T-helper 2 cell treated with Interferon-gamma antibody and Interleukin-4, amounts not matched to agents 100 ng/mL and 5 ng/mL, for 36 hours (primary cell): Measurements from ENCODE around the gene HOXC9. TPM values are rescaled to one million over a fixed set of nuclear protein-coding genes. Genes with fewer than 3 reads are reported as not detected.

Source experiments
- intact Hi-C: fragments of 100-400 bp; cut with micrococcal nuclease; formaldehyde crosslinking; loops from one replicate; pipeline ENCODE4 v1.15.1; 2023
- total RNA-seq: library from RNA; stranded (reverse); gene quantifications from 2 replicates; pipeline ENCODE4 v1.2.3, GENCODE V29; 2022

The HOXC9 gene
- total RNA-seq, 1 donor from 2014 or later: not detected

DNA sequence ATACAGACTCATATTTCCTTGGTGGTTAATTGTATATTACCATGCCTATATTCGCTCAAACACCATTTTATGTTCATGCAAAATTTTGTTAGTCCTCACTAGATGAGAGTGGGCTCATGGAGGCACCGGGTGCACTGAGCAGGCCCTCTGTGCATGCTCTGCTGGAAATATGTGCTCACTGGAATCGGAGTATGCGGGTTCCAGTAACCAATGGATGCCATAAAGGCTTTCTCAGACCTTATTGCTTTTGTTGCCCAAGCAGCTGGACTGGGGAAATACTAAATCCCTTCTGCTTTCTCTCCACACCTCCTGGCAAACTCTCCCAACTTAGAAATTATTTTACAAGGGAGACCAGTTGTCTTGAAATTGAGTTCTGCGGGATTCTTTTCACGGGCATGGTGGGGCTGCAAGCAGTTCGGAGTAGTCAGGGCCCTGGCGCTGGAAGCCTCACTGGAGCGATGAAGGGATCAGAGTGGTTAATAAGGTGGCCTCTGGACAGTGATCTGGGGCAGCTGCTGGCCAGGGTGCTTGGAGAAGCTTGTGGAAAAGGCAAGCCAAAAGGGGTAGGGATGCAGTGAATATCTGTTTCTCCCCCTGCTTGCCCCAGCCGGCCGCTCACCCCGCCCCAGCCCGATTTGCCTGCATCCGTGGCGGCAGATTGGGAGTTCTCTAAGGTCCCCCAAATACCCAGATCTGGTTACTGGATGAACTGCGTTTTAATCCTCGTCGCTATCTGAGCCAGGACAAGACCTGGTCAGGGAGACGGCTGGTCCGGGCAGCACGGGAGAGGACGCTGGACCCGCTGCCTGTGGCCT is 20.8 kb downstream of the HOXC9 start:
- intact Hi-C loops: no loop called here

DNA sequence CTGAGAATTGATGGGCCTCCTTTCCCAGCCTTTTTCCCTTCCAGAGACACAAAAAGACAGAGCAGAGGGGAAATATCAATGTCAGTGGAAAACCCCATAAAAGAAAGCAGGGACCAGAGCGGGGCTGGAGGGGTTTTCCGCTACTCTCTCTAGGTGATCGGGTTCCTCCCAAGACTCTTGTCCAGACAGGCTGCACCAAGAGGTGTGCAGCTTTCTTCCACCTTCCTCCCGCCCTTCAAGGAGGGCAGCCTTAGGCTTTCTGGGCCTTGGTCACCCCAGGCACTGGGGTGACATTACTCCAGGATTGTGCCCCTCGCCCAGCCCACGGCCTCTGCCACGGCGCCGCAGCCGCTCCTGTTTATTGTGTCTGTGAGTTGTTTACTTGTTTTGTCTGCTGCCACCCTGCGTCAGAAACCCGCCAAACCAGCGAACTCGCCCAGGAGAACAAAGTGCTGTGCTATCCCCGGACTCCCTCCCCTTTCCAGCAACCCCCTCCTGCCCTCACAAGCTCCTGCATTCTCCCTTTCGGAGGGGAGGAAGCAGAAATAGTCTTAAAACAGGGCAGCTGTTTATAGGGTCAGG is 21.6 kb downstream of the HOXC9 start:
- intact Hi-C loops: no loop called here

DNA sequence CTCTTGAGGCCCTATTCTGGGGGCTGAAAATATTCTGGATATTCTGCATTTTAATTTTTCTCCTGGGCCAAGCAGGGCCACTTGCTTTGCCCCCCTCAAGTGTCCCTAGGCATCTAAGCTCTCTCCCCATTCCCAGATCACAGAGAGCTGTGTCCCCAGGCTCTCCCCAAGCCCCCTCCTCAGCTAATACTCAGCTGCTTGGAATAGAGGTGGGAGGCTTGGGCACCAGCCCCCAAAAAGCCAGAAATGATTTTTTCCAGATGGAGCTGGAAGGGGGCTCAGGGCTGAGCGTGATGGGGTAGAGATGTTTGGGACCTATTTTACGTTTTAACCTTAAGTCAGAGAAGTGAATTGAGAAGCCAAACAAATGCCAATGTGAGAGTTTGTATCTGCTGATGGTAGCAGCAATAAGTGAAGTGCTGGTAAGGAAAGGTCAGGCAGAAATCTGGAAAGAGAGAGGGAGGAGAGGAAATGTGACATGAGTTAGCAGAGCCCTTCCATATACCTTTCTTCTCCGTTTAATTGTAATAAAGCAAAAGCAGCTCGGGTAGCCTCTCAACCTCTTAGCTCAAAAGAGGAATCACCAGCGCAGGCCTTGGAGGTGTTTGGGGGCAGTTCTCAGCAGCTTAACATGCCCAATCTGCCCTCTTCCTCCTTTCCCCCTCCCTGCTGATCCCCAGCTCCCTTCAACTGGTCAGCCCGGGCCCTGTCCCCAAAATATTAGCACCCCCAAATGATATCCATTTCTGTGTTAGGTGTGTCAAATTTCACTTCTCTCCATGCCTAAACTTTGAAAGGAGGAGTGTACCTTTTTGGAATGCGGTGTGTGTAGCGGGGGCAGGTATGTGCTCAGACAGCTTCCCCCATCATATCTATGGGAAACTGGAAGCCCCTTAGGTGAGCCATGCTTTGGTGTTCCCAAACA is 23.3 kb downstream of the HOXC9 start:
- intact Hi-C loops: no loop called here

DNA sequence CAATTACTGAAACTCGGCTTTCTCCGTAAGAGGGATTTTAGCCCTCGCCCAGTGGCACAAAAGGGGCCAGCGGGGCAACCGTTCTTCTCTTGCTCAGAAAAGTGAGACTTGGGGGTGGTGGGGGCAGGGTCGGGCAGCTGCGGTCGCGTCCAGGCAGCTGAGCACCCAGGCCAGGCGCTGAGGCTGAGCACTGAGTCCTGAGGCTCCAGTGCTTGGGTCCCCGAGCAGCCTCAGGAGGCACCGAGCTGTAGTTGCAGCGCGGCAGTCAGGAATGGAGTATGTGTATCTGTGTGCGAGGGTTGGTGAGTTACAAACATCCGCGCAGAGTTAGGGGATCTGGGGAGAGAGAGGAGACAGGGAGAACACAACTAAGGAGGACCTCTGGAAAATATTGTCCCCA is 24.2 kb downstream of the HOXC9 start:
- intact Hi-C loops: no loop called here

DNA sequence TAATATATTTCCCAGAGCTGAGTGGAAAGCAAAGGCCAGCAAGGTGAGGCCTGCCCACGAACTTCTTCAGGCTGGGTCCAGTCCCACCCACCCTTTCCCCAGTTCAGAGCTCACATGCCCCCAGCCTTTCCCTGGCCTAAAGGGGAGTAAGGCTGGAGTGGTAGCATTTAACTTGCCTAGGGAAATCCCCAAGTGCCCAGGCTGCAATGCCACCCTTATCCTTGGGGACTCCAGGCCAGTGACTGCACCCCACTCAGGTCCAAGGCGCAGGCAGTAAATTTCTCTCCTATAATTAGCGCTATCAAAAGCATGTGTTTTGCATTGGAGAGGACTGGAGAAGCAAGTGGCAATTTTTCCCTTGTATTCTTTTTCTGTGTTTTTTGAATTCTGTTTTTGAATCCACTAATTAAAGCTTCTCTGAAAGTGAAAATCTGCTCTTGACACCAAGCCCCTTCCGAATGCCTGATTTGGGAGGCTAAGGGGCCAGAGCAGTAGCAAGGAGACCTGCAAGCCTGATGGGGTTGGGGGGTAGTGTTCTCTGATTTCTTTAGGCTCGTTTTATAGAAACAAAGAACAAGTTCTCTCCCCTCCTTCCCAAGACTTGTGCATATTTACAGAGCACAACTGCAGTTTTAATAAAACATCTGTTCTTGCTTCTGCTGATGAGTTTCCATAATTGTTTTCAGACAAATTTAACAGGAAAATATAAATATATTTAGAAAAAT is 24.8 kb downstream of the HOXC9 start:
- intact Hi-C loops: no loop called here

DNA sequence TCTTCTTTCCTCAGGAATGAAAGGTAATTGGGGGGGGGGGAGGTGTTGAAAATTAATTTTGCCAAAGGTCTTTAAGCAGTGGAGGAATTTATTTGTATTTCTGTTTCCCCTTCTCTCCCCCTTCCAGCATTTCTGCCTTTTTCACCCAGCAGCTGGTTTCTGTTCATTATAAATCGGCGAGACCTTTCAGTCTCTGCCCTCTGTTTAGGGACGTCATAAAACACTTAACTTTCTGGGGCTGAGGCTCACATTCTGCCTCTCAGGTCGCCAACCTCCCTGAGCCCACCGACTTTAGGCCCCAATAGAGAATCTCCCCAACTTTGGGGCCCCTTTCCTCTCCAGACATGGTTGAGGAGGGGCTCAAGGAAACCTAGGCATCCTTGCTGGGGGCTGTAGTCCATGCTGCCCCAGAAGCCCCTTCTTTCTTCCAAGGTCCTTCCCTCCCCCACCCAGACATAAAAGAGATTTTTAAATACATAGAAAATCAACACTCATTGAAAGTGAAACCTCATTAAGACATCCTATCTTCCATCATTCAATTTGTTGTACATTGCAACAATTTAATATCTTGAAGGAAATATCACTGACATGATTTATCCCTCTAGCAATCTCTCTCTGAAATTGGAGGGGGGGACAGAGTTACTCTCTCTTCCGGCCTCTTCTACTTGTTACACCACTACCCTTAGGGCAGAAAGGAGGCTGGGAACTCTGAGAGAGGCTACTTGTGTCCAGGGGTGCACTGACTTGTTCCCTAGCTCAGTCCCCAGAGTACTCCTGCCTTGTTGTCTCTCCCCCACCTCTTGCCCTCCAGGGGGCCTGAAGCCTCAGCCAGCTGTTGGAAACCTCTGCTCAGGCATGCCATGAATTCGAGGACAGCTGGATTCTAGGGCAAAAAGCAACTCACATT is 25.8 kb downstream of the HOXC9 start:
- intact Hi-C loops: no loop called here

DNA sequence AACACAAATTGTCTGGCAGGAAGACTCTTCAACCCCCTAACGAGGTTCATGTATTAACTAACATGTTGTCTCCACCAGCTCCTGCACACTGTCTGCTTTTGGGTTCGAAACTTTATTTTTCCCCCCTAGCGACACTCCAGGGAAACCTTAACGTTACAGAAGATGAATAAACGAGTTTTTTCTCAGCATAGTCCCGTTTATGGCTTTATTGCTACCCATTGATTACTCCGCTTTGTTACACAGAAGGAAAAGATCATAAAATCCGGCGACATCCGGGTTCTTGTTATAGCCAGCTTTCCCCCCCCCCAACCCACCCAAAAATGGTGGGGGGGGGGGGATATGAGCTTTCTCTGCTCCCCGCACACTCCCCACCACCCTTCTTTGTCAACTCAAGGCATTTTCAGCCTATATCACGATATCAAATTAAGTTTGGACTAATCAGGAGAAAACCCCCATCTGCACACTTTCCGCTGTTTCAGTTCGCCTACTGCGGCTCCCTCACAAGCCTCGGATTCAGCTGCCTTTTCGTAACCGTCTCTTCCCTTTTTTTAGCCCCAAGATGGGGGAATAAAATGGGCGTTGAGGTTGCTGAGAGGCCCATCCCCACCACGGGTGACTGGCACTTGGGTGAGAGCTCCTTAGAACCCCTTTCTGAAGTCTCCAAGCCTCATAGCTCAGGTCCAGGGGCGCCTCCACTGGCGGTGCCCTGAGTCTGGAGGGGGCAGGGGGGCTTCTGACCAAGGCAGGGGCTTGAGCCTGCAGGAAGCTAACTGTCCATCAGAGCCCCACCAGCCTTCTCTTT is 26.9 kb downstream of the HOXC9 start:
- intact Hi-C loops: no loop called here

DNA sequence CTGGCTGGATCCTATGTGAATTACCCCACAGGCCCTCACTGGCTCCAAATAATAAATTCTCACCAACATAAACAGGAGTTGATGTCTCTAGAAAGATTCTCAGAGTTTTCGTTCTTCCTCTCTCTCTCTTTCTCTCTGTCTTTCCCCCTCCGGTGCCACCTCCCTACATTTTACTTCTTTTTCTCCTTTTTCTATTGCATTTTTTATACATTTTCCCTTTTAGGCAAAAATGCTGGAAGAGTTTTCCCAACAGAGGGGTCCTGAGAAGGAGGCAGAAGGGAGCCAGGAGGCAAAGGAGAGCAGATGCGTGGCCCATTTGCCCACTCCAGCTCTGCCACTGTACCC is 27.5 kb downstream of the HOXC9 start:
- intact Hi-C loops: no loop called here

DNA sequence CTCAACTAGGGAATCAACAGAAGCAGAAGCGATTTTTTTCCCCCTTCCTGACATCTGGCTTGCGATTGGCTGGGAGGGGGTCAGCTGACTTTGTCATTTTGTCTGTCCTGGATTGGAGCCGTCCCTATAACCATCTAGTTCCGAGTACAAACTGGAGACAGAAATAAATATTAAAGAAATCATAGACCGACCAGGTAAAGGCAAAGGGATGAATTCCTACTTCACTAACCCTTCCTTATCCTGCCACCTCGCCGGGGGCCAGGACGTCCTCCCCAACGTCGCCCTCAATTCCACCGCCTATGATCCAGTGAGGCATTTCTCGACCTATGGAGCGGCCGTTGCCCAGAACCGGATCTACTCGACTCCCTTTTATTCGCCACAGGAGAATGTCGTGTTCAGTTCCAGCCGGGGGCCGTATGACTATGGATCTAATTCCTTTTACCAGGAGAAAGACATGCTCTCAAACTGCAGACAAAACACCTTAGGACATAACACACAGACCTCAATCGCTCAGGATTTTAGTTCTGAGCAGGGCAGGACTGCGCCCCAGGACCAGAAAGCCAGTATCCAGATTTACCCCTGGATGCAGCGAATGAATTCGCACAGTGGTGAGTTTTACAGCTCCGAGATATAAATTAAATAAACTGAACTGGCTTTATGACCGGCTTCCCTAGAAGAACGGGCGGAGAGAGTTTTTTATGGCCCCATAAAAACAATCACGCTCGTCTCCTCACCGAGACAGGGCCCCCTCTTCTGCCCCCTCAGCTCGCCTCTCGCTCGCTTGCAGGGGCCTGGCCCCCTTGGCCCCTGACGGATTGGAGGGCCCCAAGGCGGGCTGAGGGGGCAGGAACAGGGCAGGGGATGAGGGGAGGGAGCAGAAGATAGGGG is 28.6 kb downstream of the HOXC9 start, which contains the start of gene HOXC6:
TSS of gene HOXC6 (plus strand) at position 127 of the 888 bp plus-strand sequence. CDS start at position 209, 82 bp downstream.
- intact Hi-C loops: no loop called here

DNA sequence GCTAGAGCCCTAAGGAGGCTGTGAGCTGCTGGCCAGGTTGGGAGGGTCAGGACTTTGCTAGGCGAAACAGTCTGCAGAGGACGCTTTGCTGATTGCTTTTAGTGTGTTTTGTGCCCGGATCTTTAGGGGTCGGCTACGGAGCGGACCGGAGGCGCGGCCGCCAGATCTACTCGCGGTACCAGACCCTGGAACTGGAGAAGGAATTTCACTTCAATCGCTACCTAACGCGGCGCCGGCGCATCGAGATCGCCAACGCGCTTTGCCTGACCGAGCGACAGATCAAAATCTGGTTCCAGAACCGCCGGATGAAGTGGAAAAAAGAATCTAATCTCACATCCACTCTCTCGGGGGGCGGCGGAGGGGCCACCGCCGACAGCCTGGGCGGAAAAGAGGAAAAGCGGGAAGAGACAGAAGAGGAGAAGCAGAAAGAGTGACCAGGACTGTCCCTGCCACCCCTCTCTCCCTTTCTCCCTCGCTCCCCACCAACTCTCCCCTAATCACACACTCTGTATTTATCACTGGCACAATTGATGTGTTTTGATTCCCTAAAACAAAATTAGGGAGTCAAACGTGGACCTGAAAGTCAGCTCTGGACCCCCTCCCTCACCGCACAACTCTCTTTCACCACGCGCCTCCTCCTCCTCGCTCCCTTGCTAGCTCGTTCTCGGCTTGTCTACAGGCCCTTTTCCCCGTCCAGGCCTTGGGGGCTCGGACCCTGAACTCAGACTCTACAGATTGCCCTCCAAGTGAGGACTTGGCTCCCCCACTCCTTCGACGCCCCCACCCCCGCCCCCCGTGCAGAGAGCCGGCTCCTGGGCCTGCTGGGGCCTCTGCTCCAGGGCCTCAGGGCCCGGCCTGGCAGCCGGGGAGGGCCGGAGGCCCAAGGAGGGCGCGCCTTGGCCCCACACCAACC is 29.8 kb downstream of the HOXC9 start:
- intact Hi-C loops: loop anchor here (5.0 kb wide), 2 partner anchors 32 to 47 kb away; no protein-coding TSS in a partner anchor

DNA sequence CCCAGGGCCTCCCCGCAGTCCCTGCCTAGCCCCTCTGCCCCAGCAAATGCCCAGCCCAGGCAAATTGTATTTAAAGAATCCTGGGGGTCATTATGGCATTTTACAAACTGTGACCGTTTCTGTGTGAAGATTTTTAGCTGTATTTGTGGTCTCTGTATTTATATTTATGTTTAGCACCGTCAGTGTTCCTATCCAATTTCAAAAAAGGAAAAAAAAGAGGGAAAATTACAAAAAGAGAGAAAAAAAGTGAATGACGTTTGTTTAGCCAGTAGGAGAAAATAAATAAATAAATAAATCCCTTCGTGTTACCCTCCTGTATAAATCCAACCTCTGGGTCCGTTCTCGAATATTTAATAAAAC is 30.5 kb downstream of the HOXC9 start:
- intact Hi-C loops: loop anchor here (5.0 kb wide), 2 partner anchors 33 to 48 kb away; no protein-coding TSS in a partner anchor

DNA sequence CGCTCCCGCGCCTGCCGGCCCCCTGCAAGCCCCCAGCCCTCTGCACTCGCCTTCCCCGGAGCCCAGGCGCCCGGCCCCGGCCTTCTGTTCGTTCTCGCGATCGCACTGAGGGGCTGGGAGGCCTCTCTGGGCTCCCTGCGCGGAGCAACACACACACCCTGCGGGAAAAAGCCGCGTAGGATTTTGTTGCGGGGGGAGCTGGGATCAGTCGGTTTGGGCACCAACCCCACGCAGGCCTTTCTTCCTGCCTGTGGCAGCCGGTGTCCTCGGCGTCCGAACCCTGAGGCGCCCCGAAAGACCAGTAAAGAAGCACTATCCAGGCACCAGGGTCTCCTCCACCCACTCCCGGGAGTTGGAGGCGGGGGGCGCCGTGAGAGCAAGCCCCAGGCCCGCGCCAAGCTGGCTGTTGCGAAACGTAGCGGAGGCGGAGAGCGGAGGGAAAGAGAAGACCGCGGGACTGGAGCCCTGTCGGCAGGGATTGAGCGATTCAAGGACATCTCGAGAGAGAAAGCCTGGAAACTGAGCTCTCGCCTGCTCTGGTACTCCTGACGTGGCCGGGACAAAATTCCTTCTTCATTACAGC is 31.0 kb downstream of the HOXC9 start:
- intact Hi-C loops: loop anchor here (5.0 kb wide), 2 partner anchors 34 to 49 kb away; no protein-coding TSS in a partner anchor

DNA sequence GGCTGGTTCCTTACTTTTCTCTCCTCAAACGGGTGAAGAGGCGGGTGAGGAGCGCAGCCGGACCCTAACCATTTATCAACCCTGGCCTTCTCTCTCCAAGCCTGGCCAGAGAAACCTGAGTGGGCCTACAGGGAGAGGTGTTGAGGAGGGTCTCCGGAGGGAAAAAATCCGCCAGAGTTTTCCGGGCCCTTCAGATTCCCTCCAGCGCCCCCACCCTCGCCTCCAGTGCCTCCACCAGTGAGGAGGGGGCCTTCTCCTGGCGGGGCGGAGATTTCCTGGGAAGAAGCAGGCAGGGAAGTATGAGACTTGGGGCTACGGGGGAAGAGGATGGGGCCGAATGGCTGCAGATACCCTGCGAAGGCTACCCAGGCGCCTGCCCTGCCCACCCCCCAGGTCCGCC is 31.5 kb downstream of the HOXC9 start:
- intact Hi-C loops: loop anchor here (5.0 kb wide), 2 partner anchors 34 to 49 kb away; no protein-coding TSS in a partner anchor

DNA sequence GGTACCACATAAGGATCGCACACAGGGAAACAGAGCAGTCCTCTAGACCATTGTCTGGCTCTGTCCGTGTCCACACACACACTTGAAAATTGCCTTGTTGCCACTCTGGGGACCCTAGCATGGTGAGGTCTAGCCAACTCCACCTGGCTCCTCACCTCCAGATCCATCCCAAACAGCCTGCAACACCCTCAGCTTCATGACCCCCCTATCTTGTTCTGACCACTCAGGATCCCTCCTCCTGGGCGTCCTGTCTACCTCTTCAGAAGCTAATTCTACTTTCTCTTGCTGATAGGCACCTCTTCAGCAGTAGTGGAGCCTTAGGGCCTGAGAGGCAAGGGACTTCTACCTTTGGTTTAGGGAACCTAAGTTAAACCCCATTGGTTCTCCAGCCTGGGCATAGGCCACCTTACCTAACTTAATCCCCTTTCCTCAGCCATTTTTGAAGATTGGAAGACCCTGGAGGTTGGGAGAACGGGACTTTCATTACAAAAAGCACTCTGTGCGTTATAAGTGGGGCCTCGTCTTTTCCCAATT is 32.2 kb downstream of the HOXC9 start:
- intact Hi-C loops: loop anchor here (1.0 to 5.0 kb wide), 4 partner anchors 15 to 159 kb away; no protein-coding TSS in a partner anchor

DNA sequence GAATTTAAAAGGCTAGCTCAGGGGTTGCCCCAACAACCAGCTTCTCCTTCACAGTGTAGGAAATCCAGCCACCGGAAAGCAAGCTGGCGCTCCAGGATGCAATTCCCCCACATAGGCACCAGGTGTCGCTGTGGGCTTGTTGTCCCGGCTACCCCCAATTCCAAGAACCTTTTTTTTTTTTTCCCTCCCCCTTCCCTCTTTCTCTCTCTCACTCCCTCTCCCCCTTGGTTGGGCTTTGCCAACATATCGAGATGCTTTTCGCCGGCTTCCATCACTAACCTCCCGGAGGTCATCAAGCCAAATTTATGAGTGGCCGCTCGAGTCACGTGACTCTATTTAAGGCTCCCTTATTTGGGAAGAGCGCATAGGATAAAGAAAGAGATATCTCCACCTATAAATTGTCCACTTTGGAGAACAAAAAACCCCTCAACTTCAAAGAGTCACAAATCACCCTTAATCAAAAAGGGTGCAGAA is 32.7 kb downstream of the HOXC9 start, which contains the start of gene HOXC5:
TSS of gene HOXC5 (plus strand) at position 424 of the 474 bp plus-strand sequence. CDS start 73 bp downstream, outside the sequence.
- intact Hi-C loops: loop anchor here (1.0 to 5.0 kb wide), 4 partner anchors 16 to 159 kb away; no protein-coding TSS in a partner anchor
